HG03442 (cell line): ENCODE measurements around the gene EMILIN2.

ENCODE experiments used
- ATAC-seq: cut with Tn5 transposase; IDR thresholded peaks from one replicate; pipeline ENCODE4 v1.9.1; 2021; ENCODE audit warnings: mild to moderate bottlenecking, moderate library complexity; ENCODE audit not compliant: unreplicated experiment

The EMILIN2 gene

DNA sequence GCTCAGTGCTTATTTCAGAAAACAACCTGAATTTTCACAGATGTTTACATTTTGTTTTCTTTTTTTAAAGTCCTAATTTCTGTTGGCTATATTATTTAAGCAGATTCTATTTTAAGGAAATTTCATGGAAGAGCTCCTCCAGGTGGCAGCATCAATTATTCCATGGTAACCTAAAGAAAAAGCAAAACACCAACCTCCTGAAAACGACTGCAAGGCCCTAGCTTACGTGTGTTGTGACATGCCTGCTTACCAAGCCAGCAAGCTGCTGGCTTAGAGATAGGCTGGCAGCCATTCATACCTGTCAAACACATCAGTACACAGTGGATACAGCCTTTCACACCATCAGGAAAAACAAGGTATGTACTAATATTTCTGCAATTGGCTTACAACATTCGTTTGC lies 101.2 kb downstream of the EMILIN2 start:
- ATAC-seq: no peak

DNA sequence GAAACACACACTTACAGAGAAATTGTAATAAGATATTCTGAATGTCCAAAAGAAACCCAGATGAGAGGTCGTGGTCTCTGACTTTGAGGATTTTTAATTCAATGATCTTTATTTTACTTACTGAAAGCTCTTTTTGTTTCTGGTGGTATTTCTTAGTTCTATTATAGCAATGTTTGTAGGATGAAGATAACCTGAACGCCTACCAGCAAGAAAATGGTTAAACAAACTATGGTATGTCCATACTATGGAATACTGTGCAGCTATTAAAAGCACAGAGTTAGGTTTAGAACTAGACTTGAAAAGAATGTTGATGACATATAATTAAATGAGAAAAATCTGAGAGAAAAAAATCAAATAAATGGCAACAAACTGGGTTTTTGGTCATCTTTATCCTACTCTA lies 105.8 kb downstream of the EMILIN2 start:
- no peak for ATAC-seq

DNA sequence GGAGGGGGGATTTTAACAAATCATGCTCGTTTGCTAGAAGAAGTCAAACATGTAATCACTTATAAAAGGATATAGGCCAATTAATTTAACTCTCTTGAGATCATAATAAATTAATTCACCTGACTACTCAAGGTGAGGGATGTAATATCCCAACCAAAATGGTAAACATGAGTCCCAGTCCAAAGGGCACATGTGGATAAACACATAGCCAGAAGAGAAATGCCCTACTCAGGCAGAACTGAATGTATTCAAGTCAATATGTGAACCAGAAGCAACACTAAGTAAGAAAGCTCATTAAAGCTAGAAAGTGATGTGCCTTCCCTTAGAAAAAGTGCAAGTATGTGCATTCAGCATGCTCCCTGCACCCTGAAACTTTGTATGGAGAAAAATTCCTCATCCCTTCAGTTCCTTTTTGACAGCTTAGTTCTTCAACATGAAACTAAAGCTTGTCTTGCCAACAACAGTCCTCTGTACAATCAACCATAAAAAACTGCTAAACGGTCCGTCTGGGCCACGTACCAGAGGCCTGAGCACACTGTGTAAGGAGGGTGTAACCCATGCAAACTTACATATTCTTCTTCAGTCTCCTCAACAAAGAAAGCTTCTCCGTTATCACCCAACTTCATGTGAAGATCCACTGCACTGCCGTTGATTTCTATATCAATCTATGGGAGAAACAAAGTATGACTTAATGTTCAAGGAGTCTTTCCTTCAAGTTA lies 107.3 kb downstream of the EMILIN2 start:
- no peak for ATAC-seq

DNA sequence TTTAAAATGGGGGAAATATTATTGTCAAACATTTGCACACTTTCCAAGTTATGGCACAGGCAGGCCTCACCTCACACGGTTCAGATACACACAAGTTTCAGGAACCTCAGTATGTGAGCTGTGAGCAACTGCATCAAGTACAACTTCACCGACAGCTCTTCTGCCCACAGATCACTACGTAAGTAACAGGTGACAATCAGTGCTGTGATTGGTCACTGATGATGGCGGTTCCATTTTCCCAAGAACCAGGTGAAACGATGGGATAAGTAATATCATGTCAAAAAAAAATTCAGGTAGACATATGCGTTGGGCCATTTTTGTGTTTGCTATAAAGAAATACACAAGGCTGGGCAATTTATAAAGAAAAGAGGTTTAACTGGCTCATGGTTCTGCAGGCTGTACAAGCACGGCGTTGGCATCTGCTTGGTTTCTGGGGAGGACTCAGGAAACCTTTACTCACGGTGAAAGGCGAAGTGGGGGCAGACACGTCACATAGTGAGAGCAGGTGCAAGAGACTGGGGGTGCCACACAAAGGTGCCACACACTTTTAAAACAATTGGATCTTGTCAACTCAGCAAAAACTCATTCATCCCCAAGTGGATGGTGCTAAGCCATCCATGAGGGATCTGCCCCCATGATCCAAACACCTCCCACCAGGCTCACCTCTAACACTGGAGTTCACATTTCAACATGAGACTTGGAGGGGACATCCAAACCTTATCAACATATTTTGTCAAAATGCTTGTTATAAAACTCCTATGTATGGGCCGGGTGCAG lies 108.3 kb downstream of the EMILIN2 start:
- ATAC-seq: no peak

DNA sequence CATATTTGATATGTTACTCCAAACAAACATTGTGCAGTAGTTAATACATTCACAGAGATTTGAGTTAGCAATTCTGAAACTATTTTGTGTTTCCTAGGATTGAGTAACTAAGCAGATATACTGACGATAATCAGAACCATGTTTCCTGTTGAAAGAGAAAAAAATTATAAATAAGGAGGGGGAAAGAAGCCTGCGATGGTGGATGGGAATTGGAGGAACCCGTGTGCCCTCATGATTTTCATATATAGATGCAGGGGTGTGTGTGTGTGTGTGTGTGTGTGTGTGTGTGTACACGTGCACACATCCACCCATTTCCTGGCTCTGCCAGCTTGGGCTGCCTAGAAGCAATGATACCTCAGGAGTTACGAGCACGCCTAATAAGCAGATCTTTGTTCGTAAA lies 109.2 kb downstream of the EMILIN2 start:
- no peak for ATAC-seq

DNA sequence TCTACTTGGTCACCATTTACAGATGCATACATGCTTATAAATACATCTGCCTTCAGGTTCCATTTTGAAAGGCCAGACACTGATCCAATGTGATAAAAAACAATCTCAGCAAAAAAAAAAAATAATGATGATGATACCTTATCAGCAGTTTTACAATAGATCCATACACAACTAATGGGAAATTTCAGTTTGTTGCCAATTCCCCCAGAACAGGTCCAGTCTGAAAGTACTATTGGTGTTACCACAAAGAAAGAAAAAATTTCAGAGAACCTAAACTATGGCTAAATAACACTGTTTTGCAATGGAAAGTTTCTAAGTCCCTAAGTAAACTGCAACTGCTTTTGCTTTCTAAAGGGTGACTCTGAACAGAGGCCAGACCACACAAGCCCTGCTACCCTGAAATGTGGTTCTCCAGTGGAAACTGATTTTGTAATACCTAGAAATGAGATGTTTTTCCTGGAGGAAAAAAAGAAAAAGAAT lies 112.1 kb downstream of the EMILIN2 start:
- ATAC-seq: peak; percentile 53

DNA sequence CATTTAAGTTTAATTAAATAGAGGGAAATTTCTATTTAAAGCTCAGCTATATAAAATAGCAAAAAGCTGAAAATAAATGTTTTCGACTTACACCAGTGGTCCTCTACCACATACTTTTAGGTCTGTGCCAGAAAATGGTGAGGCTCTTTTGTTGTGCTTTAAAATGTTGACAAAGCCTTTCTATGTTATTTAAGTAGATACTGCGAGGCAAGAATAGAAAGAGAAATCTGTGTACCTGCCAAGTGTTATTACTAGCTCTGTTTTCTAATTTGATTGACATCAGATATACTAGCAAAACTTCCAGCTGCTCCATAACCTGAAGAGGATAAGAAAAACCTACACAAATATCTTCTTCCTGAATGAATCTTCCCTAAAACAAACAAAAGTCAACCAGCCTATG lies 112.5 kb downstream of the EMILIN2 start:
- no peak for ATAC-seq

DNA sequence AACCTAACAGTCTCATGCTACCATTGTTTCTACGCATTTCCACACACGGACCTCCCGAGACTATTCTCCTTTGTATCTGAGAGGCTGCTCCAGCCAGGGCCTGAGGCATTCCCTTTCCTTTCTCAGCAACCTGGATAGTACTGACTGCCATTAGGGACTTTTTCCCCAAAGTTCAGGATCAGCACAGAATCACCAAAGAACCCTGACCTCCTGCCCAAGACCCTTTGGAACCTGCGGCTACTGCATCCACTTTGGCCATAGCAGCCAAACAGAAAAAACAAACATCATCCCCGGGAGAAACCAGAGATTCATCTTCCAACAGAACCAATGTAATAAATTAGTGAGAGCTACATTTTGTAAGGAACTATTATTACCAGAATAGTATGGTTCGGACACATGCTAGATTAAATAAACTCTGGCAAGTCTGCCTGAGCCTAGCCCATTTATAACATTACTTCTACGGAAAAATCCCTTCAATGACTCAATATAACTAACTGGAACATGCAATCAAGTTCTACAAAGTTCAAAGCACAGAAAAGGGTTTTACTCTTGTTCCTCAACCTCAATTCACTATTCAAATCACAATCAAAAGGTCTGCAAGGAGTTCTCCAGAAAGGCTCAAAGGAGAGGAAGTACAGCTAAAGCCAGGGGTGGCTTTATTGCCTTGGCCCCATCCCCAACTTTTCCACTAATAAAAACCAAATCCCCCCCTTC lies 114.3 kb downstream of the EMILIN2 start:
- ATAC-seq: no peak

DNA sequence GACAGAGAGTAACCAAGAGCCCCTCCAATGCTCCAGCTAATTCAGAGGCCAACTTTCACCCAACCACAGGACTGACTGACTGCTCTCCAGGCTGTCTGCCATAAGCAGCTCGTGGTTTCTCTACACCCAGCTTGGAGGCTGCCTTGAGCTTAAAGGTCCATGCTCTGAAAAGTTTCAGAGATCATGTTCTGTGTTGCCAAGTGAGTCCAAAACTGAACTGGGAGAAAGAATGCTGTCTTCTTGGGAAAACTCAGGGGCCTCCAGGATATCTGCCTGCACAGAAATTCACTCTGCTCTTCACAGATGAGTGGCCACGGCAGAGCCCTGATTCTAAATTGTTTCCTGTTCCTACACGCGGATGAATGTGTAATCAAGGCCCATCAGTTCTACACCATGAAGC lies 115.0 kb downstream of the EMILIN2 start:
- ATAC-seq: no peak

DNA sequence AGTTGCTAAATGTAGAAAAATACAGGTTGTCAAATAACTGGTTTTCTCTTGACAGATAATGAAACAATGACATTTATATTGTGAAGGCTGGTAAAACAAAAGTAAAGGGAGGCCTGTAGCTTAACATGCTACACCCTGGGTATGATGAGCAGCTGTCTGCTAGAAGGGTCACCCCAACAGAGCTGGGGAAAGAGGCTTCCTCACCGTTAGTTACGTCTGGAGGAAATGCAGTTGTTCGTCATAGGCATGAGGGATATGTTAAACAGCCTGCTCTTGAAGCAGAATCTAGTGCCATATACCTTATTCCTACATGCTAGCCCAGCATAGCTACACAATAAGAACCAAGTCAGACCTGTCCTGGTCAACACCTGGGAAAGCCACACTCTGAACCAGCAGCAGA lies 116.2 kb downstream of the EMILIN2 start:
- ATAC-seq: no peak

DNA sequence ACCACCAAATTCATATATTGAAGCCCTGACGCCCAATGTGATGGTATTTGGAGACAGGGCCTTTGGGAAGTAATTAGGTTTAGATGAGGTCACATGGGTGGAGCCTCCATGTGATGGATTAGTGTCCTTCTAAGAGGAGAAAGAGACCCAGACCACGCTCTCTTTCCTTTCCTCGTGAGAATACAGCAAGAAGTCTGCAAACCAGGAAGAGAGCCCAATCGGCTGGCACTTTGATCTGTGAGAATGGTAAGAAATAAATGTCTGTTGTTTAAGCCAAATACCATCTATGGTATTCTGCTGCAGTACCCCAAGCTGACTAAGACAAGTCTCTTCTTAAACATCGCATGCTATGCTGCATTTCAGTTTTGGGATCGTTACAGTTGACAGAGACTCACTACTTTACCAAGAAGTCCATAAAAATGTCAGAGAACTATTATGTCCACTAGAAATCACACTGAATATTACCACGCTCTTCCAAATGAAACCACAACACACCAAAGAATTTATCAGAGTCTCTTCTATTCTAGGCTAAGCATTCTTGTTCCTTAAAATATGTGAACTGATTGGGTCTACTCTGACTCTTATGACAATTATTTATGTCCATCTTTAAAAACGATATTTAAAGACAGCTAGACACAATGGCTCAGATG lies 117.7 kb downstream of the EMILIN2 start:
- ATAC-seq: no peak
